GM19397 (cell line): ENCODE data around the gene CXCR2.

Source experiments
- ATAC-seq: cut with Tn5 transposase; IDR thresholded peaks from one replicate; pipeline ENCODE4 v1.9.1; 2021; ENCODE audit warnings: mild to moderate bottlenecking, moderate library complexity; ENCODE audit not compliant: unreplicated experiment

The CXCR2 gene

GRCh38 chr2:218180467-218181114, 54.8 kb downstream of the CXCR2 start:
- ATAC-seq = no peak

- no peak for ATAC-seq
Observed at GRCh38 chr2:218184331-218184730, 58.5 kb downstream of the CXCR2 start.

DNA sequence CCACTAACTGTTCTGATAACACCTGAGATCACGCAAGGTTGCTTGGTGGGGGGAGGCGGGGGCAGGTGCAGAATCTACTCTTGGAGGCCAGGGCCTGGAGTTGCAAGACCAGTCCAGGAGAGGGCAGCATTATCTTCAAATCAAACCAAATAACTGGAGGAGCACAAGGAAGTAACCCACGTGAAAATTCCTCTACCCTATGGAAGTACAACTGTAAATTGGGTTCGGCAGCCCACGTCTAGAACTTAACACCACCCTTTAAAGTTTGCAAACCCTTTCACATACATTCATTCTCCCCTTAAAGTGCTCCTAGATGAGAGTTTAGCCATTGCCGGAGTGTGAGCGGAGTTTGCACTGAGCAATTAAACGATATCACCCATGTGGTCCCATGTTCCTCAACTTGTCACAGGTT, 60.5 kb downstream of the CXCR2 start:
- no peak for ATAC-seq
